Natural killer cell treated with Interleukin-12 subunit alpha and Interleukin-12 subunit beta and Interleukin-15 and Interleukin-18, amount 100 ng/mL, for 72 hours (primary cell): ENCODE measurements around the gene LYRM9. TPM values are rescaled to one million over a fixed set of nuclear protein-coding genes. Genes with fewer than 3 reads are reported as not detected.

Experiments used
- ATAC-seq, 2 donors: fragments of 150-1000 bp; cut with Tn5 transposase in 1 of 2; sonication (Bioruptor Pico), chemical (Tn5 transposase) in 1 of 2; 2 replicates each; pipeline ENCODE4 v1.10.0; 2021
- DNase-seq: peaks from one replicate; pipeline ENCODE4 v3.0.0; 2022; ENCODE audit warnings: low spot score
- H3K27ac Mint-ChIP-seq, 2 donors: 1 replicate in 1 of 2; 2 replicates in 1 of 2; pipeline ENCODE4 v1.8.0; 2022; ENCODE audit warnings: mixed read lengths in 2 of 2, mild to moderate bottlenecking in 1 of 2, moderate library complexity in 1 of 2
- H3K27me3 Mint-ChIP-seq, 2 donors: 1 replicate in 1 of 2; 2 replicates in 1 of 2; pipeline ENCODE4 v1.8.0; 2022; ENCODE audit warnings: mixed read lengths in 2 of 2
- H3K36me3 Mint-ChIP-seq: one replicate; pipeline ENCODE4 v1.8.0; 2022; ENCODE audit warnings: mixed read lengths
- H3K4me1 Mint-ChIP-seq, 2 donors: 1 replicate in 1 of 2; 2 replicates in 1 of 2; pipeline ENCODE4 v1.8.0; 2022; ENCODE audit warnings: low read depth in 2 of 2, mixed read lengths in 2 of 2, mild to moderate bottlenecking in 1 of 2
- H3K4me3 Mint-ChIP-seq: one replicate; pipeline ENCODE4 v1.8.0; 2022; ENCODE audit warnings: mixed read lengths
- H3K9me3 Mint-ChIP-seq: 2 replicates; pipeline ENCODE4 v1.8.0; 2022; ENCODE audit warnings: mixed read lengths
- total RNA-seq, 2 donors: library from RNA; stranded (reverse); gene quantifications; one replicate each; pipeline ENCODE4 v1.2.3, GENCODE V29; 2022

The LYRM9 gene
- total RNA-seq = 1 to 10 TPM in 1 of 2 donors, under 1 TPM in 1; 0.78 to 2.0 TPM

- H3K27ac Mint-ChIP-seq = peak within 1 kb of the TSS; percentile 47 to 84
- ATAC-seq (peak; percentile 99), DNase-seq (peak; percentile 95)
- peaks cover 13 to 20% of the 10 kb centered on the region in 2 donors for H3K27me3 Mint-ChIP-seq
- H3K4me1 Mint-ChIP-seq = peaks cover 15 to 17% of the 10 kb centered on the region in 2 donors
- H3K36me3 Mint-ChIP-seq = no peaks in the 10 kb centered on the region
- H3K4me3 Mint-ChIP-seq = peak within 1 kb of the TSS; percentile 81
- H3K9me3 Mint-ChIP-seq = no peaks in the 10 kb centered on the region
These were observed at the start of gene LYRM9 for GRCh38 chr17:27892866-27893769. LYRM9 (minus strand) TSS chr17:27893365; CDS start chr17:27882694, 10,671 bp downstream.

- peaks cover 0 to 6% of the 10 kb centered on the region in 2 donors for H3K4me1 Mint-ChIP-seq
- ATAC-seq (no peak), DNase-seq (no peak)
- no peaks in the 10 kb centered on the region for H3K9me3 Mint-ChIP-seq
- H3K27me3 Mint-ChIP-seq = peaks cover 6 to 8% of the 10 kb centered on the region in 2 donors
- H3K36me3 Mint-ChIP-seq = no peaks in the 10 kb centered on the region
- H3K4me3 Mint-ChIP-seq = no peak overlapping the region
- no peak overlapping the region for H3K27ac Mint-ChIP-seq
These were observed 47.6 kb upstream of the LYRM9 start for GRCh38 chr17:27940503-27941428.

- Mint-ChIP-seq H3K27me3 (peaks cover 15 to 18% of the 10 kb centered on the region in 2 donors), H3K36me3 (no peaks in the 10 kb centered on the region), H3K4me1 (peaks cover 0 to 6% of the 10 kb centered on the region in 2 donors), H3K9me3 (no peaks in the 10 kb centered on the region), H3K4me3 (no peak overlapping the region), H3K27ac (no peak overlapping the region)
- DNase-seq (no peak), ATAC-seq (no peak)
These were observed 46.6 kb upstream of the LYRM9 start for GRCh38 chr17:27939474-27940465.

GRCh38 chr17:27938864-27939263 is 45.7 kb upstream of the LYRM9 start:
- Mint-ChIP-seq H3K36me3 (no peaks in the 10 kb centered on the region), H3K27me3 (peaks cover 19 to 24% of the 10 kb centered on the region in 2 donors), H3K27ac (no peak overlapping the region), H3K4me3 (no peak overlapping the region), H3K4me1 (peaks cover 0 to 6% of the 10 kb centered on the region in 2 donors), H3K9me3 (no peaks in the 10 kb centered on the region)
- DNase-seq (no peak), ATAC-seq (no peak)

- no peaks in the 10 kb centered on the region for H3K9me3 Mint-ChIP-seq
- H3K36me3 Mint-ChIP-seq = no peaks in the 10 kb centered on the region
- no peak overlapping the region for H3K4me3 Mint-ChIP-seq
- peaks cover 19 to 24% of the 10 kb centered on the region in 2 donors for H3K27me3 Mint-ChIP-seq
- DNase-seq = no peak
- H3K4me1 Mint-ChIP-seq = peaks cover 0 to 6% of the 10 kb centered on the region in 2 donors
- ATAC-seq = no peak
- H3K27ac Mint-ChIP-seq = no peak overlapping the region
These were observed 45.1 kb upstream of the LYRM9 start for GRCh38 chr17:27938241-27938640.

- no peaks in the 10 kb centered on the region for H3K9me3 Mint-ChIP-seq
- peaks cover 0 to 6% of the 10 kb centered on the region in 2 donors for H3K4me1 Mint-ChIP-seq
- DNase-seq = no peak
- no peak overlapping the region for H3K27ac Mint-ChIP-seq
- H3K4me3 Mint-ChIP-seq = no peak overlapping the region
- peaks cover 23 to 24% of the 10 kb centered on the region in 2 donors for H3K27me3 Mint-ChIP-seq
- H3K36me3 Mint-ChIP-seq = no peaks in the 10 kb centered on the region
- ATAC-seq = no peak
These were observed 43.9 kb upstream of the LYRM9 start for GRCh38 chr17:27937025-27937546.

GRCh38 chr17:27930000-27930399 is 36.8 kb upstream of the LYRM9 start:
- ATAC-seq (no peak), DNase-seq (no peak)
- Mint-ChIP-seq H3K36me3 (no peaks in the 10 kb centered on the region), H3K4me3 (no peak overlapping the region), H3K27me3 (peaks cover 14 to 17% of the 10 kb centered on the region in 2 donors), H3K4me1 (no peaks in the 10 kb centered on the region), H3K27ac (no peak overlapping the region), H3K9me3 (no peaks in the 10 kb centered on the region)

- no peaks in the 10 kb centered on the region for H3K4me1 Mint-ChIP-seq
- ATAC-seq = no peak
- no peak for DNase-seq
- peaks cover 6 to 11% of the 10 kb centered on the region in 2 donors for H3K27me3 Mint-ChIP-seq
- no peak overlapping the region for H3K27ac Mint-ChIP-seq
- no peaks in the 10 kb centered on the region for H3K36me3 Mint-ChIP-seq
- no peak overlapping the region for H3K4me3 Mint-ChIP-seq
- H3K9me3 Mint-ChIP-seq = no peaks in the 10 kb centered on the region
These were observed 35.4 kb upstream of the LYRM9 start for GRCh38 chr17:27928587-27928986.

GRCh38 chr17:27927781-27928180 is 34.6 kb upstream of the LYRM9 start:
- Mint-ChIP-seq H3K9me3 (no peaks in the 10 kb centered on the region), H3K27me3 (peaks cover 6 to 11% of the 10 kb centered on the region in 2 donors), H3K27ac (no peak overlapping the region), H3K4me1 (no peaks in the 10 kb centered on the region), H3K36me3 (no peaks in the 10 kb centered on the region), H3K4me3 (no peak overlapping the region)
- DNase-seq = no peak
- no peak for ATAC-seq

- Mint-ChIP-seq H3K27ac (no peak overlapping the region), H3K36me3 (no peaks in the 10 kb centered on the region), H3K9me3 (no peaks in the 10 kb centered on the region), H3K4me1 (no peaks in the 10 kb centered on the region), H3K4me3 (no peak overlapping the region), H3K27me3 (peaks cover 3 to 10% of the 10 kb centered on the region in 2 donors)
- DNase-seq (no peak), ATAC-seq (no peak)
These were observed 28.4 kb upstream of the LYRM9 start for GRCh38 chr17:27921599-27921998.

- DNase-seq = no peak
- H3K36me3 Mint-ChIP-seq = no peaks in the 10 kb centered on the region
- no peaks in the 10 kb centered on the region for H3K4me1 Mint-ChIP-seq
- no peak overlapping the region for H3K27ac Mint-ChIP-seq
- H3K9me3 Mint-ChIP-seq = no peaks in the 10 kb centered on the region
- peaks cover 3 to 10% of the 10 kb centered on the region in 2 donors for H3K27me3 Mint-ChIP-seq
- no peak for ATAC-seq
- no peak overlapping the region for H3K4me3 Mint-ChIP-seq
These were observed 27.9 kb upstream of the LYRM9 start for GRCh38 chr17:27921077-27921476.

GRCh38 chr17:27920569-27920968 is 27.4 kb upstream of the LYRM9 start:
- Mint-ChIP-seq H3K4me3 (no peak overlapping the region), H3K36me3 (no peaks in the 10 kb centered on the region), H3K9me3 (no peaks in the 10 kb centered on the region), H3K27me3 (peaks cover 5 to 10% of the 10 kb centered on the region in 2 donors), H3K4me1 (no peaks in the 10 kb centered on the region), H3K27ac (no peak overlapping the region)
- ATAC-seq = no peak
- DNase-seq = no peak
